Measurements from ENCODE around the gene DTX3. TPM values are rescaled to one million over a fixed set of nuclear protein-coding genes. Genes with fewer than 3 reads are reported as not detected.
"Not testable (repeated sequence)": the region's sequence is repeated elsewhere in the genome, so short reads cannot be mapped to it uniquely, and the experiment has no call there.

The DTX3 gene
- total and polyA plus RNA-seq, 7 donors, result 1.2 to 68.4 (median 42.9) TPM

DNA sequence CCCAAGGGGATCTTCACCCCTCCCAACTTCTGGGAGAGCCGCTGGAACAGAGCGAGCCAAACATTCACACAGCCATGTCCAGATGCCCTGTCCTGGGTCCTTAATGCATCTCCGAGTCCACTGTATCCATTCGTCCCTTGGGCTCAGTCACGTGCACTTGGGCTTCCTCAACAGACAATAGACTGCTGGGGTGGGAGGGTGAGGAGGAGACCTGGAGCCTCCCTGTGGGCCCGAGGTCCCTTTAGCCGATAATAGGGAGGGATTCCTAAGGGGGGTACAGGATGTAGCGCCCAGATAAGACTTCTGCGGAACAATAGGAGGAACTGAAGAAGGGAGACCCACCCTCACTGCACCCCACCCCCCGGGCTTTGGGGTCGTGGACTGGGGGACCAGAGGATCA is 13.3 kb downstream of the DTX3 start:
- DNase-seq, result peak; percentile 41
- Histone ChIP-seq H3K9me3 (no peaks in the 10 kb centered on the region), H3K4me1 (peaks cover 0 to 52% (median 50%) of the 10 kb centered on the region in 4 donors), H3K4me3 (no peak overlapping the region), H3K36me3 (peaks cover 16 to 39% (median 25%) of the 10 kb centered on the region in 4 donors), H3K27me3 (peaks cover 0 to 32% (median 4%) of the 10 kb centered on the region in 3 donors), H3K27ac (no peak overlapping the region)
- 54 to 58% methylated on average over 11 of the region's 11 CpGs for WGBS, 2 donors
- intact Hi-C loops (cut with DNase I), result no loop called here
- TF ChIP-seq POLR2AphosphoS5 (IDR thresholded peaks at IDR 0.05), result no peak
- no peak for TF ChIP-seq POLR2A (IDR thresholded peaks at IDR 0.05)
- no peak for TF ChIP-seq EP300 (IDR thresholded peaks at IDR 0.05)

DNA sequence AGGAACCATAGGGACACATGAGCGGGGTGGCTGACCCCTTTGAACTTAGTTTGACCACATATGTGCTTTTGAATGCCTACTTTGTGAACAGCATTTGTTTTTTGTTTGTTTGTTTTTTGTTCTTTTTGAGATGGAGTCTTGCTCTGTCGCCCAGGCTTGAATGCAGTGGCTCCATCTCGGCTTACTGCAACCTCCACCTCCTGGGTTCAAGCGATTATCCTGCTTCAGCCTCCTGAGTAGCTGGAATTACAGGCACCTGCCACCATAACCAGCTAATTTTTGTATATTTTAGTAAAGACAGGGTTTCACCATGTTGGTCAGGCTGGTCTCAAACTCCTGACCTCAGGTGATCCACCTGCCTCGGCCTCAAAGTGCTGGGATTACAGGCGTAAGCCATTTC is 13.8 kb downstream of the DTX3 start:
- H3K4me3 ChIP-seq; H3K27ac ChIP-seq; H3K9me3 ChIP-seq; intact Hi-C loops (cut with DNase I): not testable (repeated sequence)
- H3K4me1 ChIP-seq, result peaks cover 0 to 47% (median 45%) of the 10 kb centered on the region in 4 donors
- peak; percentile 24 for DNase-seq
- H3K36me3 ChIP-seq, result peaks cover 16 to 36% (median 23%) of the 10 kb centered on the region in 4 donors
- peaks cover 0 to 35% (median 4%) of the 10 kb centered on the region in 3 donors for H3K27me3 ChIP-seq
- WGBS, 2 donors, result 93 to 94% methylated on average over 6 of the region's 6 CpGs

DNA sequence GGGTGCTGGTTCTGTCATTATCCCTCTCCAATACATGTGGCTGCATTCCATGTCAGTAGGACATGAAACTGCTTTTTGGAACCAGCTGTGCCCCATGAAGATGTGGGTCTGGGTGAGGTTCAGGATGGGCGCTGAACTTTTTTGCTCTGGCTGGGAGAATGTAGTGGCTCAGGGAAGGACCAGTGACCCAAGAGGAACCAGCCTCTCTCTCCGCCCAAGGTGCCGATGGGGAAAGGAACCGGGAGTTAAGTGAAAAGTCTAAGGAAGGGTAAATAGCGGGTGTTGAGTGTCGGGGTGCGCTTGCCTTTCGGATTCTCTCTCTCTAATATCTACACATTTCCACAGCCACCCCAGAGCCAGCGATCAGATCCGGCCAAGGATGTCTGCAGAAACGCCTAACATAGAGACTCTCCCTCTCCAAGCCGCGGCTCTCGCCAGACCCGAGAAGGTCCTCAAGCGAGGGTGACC is 14.4 kb downstream of the DTX3 start:
- Histone ChIP-seq H3K36me3 (peaks cover 16 to 32% (median 22%) of the 10 kb centered on the region in 4 donors), H3K4me3 (no peak overlapping the region), H3K27me3 (peaks cover 0 to 38% (median 4%) of the 10 kb centered on the region in 3 donors), H3K9me3 (no peaks in the 10 kb centered on the region), H3K4me1 (peaks cover 0 to 42% (median 40%) of the 10 kb centered on the region in 4 donors), H3K27ac (no peak overlapping the region)
- TF ChIP-seq EP300 (IDR thresholded peaks at IDR 0.05) (no peak), POLR2A (IDR thresholded peaks at IDR 0.05) (no peak), POLR2AphosphoS5 (IDR thresholded peaks at IDR 0.05) (no peak)
- TF ChIP-seq, protein P1, sequence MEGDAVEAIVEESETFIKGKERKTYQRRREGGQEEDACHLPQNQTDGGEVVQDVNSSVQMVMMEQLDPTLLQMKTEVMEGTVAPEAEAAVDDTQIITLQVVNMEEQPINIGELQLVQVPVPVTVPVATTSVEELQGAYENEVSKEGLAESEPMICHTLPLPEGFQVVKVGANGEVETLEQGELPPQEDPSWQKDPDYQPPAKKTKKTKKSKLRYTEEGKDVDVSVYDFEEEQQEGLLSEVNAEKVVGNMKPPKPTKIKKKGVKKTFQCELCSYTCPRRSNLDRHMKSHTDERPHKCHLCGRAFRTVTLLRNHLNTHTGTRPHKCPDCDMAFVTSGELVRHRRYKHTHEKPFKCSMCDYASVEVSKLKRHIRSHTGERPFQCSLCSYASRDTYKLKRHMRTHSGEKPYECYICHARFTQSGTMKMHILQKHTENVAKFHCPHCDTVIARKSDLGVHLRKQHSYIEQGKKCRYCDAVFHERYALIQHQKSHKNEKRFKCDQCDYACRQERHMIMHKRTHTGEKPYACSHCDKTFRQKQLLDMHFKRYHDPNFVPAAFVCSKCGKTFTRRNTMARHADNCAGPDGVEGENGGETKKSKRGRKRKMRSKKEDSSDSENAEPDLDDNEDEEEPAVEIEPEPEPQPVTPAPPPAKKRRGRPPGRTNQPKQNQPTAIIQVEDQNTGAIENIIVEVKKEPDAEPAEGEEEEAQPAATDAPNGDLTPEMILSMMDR (IDR thresholded peaks at IDR 0.05), result no peak
- DNase-seq, result peak; percentile 46
- intact Hi-C loops (cut with DNase I), result no loop called here
- 42 to 48% methylated on average over 16 of the region's 16 CpGs for WGBS, 2 donors

DNA sequence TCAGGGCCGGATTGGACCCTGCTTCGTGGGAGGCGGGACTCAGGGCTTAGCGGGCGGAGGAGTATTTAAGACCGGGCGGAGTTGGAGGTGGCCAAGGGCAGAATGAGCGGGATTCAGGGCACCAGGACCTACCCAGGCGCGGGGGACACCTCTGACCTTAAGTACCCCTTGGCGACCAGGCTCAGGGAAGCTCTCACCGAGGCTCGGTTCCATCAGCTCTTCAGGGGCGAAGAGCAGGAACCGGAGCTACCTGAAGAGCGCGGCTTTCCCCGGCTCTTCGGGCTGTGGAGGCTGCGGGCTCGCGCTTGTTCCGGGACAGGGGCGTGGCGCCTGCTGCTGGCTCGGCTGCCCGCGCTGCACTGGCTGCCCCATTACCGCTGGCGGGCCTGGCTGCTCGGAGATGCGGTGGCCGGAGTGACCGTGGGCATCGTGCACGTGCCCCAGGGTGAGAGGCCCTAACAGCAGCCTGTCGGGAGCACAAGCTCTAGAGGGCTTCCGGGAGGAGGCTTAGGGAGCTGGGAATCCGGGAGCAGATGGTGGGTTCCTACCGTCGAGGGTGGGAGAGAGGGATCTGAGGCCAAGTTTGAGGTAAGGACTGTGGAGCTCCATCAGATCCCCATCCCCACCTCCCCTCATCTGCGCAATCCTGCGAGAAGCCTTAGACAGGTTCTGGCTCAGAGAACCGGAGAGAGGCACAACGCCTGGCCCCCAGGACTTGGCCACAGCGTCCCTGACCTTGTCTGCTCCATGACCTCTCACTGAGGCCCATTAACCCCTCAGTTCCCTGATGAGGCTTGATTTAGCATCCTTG is 15.0 kb downstream of the DTX3 start:
- DNase-seq, result peak; percentile 65
- peaks cover 0 to 35% (median 33%) of the 10 kb centered on the region in 4 donors for H3K4me1 ChIP-seq
- no peaks in the 10 kb centered on the region for H3K9me3 ChIP-seq
- peak in 2 of 4 donors; percentile 3 to 12 for TF ChIP-seq POLR2AphosphoS5 (IDR thresholded peaks at IDR 0.05)
- TF ChIP-seq POLR2A (IDR thresholded peaks at IDR 0.05), result no peak
- no peak overlapping the region for H3K27ac ChIP-seq
- peaks cover 0 to 42% (median 4%) of the 10 kb centered on the region in 3 donors for H3K27me3 ChIP-seq
- no peak overlapping the region for H3K4me3 ChIP-seq
- H3K36me3 ChIP-seq, result peaks cover 16 to 28% (median 21%) of the 10 kb centered on the region in 4 donors
- intact Hi-C loops (cut with DNase I), result loop anchor here (5.0 kb wide), 1 partner anchor 73 kb away; the partner anchor contains the start of gene OS9
- WGBS, 2 donors, result 11 to 20% methylated on average over 46 of the region's 46 CpGs

DNA sequence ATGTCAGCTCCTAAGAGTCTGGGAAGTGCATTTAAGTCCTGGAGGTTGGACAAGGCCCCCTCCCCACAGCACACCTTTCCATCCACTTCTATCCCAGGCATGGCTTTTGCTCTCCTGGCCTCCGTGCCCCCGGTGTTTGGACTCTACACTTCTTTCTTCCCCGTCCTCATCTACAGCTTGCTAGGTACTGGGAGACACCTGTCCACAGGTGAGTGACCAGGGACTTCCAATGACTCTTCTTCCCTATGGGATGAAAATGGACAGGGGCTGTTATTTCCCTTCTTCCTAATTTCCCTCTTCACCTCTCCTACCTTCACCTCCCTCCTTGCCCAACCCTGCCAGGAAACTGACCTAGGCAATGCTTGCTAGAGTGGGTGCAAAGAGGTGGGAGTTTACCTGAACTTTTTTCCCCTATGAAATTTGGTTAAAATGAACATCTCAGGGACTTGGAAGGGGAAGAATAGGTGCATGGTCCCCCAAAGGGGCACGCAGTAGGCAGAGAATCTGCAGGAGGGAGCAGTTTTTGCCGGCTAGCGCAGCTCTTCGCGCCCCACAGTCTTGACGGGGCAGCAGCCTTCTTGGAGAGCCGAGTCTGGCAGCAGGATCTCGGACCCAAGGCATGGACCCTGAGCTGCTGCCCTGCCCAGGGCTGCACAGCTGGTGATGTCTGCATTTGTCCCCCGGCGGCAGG is 15.8 kb downstream of the DTX3 start:
- H3K4me1 ChIP-seq, result peaks cover 0 to 28% (median 26%) of the 10 kb centered on the region in 4 donors
- H3K9me3 ChIP-seq, result no peaks in the 10 kb centered on the region
- TF ChIP-seq EP300 (IDR thresholded peaks at IDR 0.05) (no peak), POLR2AphosphoS5 (IDR thresholded peaks at IDR 0.05) (no peak), POLR2A (IDR thresholded peaks at IDR 0.05) (no peak)
- TF ChIP-seq, protein P1 (IDR thresholded peaks at IDR 0.05), result no peak
- intact Hi-C loops (cut with DNase I), result loop anchor here (5.0 kb wide), 1 partner anchor 72 kb away; the partner anchor contains the start of gene OS9
- H3K4me3 ChIP-seq, result no peak overlapping the region
- WGBS, 2 donors, result 15 to 21% methylated on average over 13 of the region's 13 CpGs
- H3K27me3 ChIP-seq, result peaks cover 0 to 48% (median 4%) of the 10 kb centered on the region in 3 donors
- H3K36me3 ChIP-seq, result peaks cover 10 to 27% (median 18%) of the 10 kb centered on the region in 4 donors
- no peak overlapping the region for H3K27ac ChIP-seq
- DNase-seq, result no peak

Data from sigmoid colon (tissue), 7 donors.